DOHH2 (cell line): ENCODE results near the gene CTSD.

Experiments
- CTCF ChIP-seq: fragments of 200-600 bp; sonication (generic); IDR thresholded peaks from one replicate; pipeline ENCODE4 v1.5.1; 2014; ENCODE audit warnings: antibody characterized with exemption, mild to moderate bottlenecking, low read depth, low read length; ENCODE audit not compliant: poor library complexity, severe bottlenecking
- EZH2phosphoT487 ChIP-seq: fragments of 200-600 bp; sonication (generic); IDR thresholded peaks from 2 replicates; pipeline ENCODE4 v1.6.1; 2017; ENCODE audit warnings: borderline replicate concordance, mild to moderate bottlenecking, antibody characterized with exemption, low read length, moderate library complexity, mixed read lengths

GRCh38 chr11:1747753-1748635 lies 15.7 kb downstream of the CTSD start:
- TF ChIP-seq CTCF (no peak), EZH2phosphoT487 (no peak)
